HCT116 (cell line): Measurements from ENCODE around the gene UNC79.

Experiments
- CEBPB ChIP-seq: IDR thresholded peaks from 2 replicates; pipeline ENCODE4 v1.6.1; 2012; ENCODE audit warnings: low read depth
- EGR1 ChIP-seq: IDR thresholded peaks from 2 replicates; pipeline ENCODE4 v1.6.1; 2012; ENCODE audit warnings: low read depth
- EZH2 ChIP-seq: fragments of 200-600 bp; sonication (generic); IDR thresholded peaks from 2 replicates; pipeline ENCODE4 v1.6.1; 2017; ENCODE audit warnings: antibody characterized with exemption, mixed run types
- EZH2phosphoT487 ChIP-seq: fragments of 200-600 bp; IDR thresholded peaks from 2 replicates; pipeline ENCODE4 v1.6.1; 2018; ENCODE audit warnings: antibody characterized with exemption, borderline replicate concordance
- JUND ChIP-seq: IDR thresholded peaks from 2 replicates; pipeline ENCODE4 v1.6.1; 2012
- POLR2A ChIP-seq: IDR thresholded peaks from 2 replicates; pipeline ENCODE4 v1.7.0; 2011; ENCODE audit warnings: borderline replicate concordance; ENCODE audit not compliant: insufficient read depth, insufficient read length; ENCODE audit errors: extremely low read depth
- YY1 ChIP-seq: IDR thresholded peaks from 2 replicates; pipeline ENCODE4 v1.6.1; 2011; ENCODE audit warnings: low read length, low read depth, moderate library complexity, mild to moderate bottlenecking; ENCODE audit not compliant: insufficient replicate concordance; ENCODE audit errors: extremely low read depth
- TF ChIP-seq, protein P1 (sequence below), 3 experiments: fragments of 200-600 bp in 1 of 3; sonication (generic) in 1 of 3; IDR thresholded peaks in 2 of 3; conservative IDR thresholded peaks in 1 of 3; 2 replicates each; pipeline ENCODE4 v1.5.1; 2012 to 2017; ENCODE audit warnings: low read depth in 2 of 3, low read length in 2 of 3, antibody characterized with exemption in 1 of 3, borderline replicate concordance in 1 of 3, control low read depth in 1 of 3, mild to moderate bottlenecking in 1 of 3, mixed read lengths in 1 of 3, mixed run types in 1 of 3, moderate library complexity in 1 of 3; ENCODE audit not compliant: insufficient read depth in 1 of 3
- TF ChIP-seq, protein P2 (sequence below): IDR thresholded peaks from 2 replicates; pipeline ENCODE4 v1.6.1; 2012

GRCh38 chr14:93713726-93714405 is 283.1 kb downstream of the UNC79 start:
- no peak for TF ChIP-seq POLR2A
- TF ChIP-seq, protein P1, sequence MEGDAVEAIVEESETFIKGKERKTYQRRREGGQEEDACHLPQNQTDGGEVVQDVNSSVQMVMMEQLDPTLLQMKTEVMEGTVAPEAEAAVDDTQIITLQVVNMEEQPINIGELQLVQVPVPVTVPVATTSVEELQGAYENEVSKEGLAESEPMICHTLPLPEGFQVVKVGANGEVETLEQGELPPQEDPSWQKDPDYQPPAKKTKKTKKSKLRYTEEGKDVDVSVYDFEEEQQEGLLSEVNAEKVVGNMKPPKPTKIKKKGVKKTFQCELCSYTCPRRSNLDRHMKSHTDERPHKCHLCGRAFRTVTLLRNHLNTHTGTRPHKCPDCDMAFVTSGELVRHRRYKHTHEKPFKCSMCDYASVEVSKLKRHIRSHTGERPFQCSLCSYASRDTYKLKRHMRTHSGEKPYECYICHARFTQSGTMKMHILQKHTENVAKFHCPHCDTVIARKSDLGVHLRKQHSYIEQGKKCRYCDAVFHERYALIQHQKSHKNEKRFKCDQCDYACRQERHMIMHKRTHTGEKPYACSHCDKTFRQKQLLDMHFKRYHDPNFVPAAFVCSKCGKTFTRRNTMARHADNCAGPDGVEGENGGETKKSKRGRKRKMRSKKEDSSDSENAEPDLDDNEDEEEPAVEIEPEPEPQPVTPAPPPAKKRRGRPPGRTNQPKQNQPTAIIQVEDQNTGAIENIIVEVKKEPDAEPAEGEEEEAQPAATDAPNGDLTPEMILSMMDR (IDR thresholded peaks at IDR 0.05 in 2 of 3, conservative IDR thresholded peaks at IDR 0.05 in 1 of 3; ENCODE audit: borderline replicate concordance in 1 of 3, insufficient read depth in 1 of 3, low read depth in 2 of 3, low read length in 2 of 3) = no peak
- no peak for TF ChIP-seq JUND
- no peak for TF ChIP-seq EZH2
- TF ChIP-seq, protein P2, sequence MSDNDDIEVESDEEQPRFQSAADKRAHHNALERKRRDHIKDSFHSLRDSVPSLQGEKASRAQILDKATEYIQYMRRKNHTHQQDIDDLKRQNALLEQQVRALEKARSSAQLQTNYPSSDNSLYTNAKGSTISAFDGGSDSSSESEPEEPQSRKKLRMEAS = no peak
- TF ChIP-seq EGR1 = no peak
- no peak for TF ChIP-seq YY1
- no peak for TF ChIP-seq CEBPB
- TF ChIP-seq EZH2phosphoT487 = no peak
